IMR-90 (cell line): ENCODE data around the gene SERPINF2. TPM values are rescaled to one million over a fixed set of nuclear protein-coding genes. Genes with fewer than 3 reads are reported as not detected.

Experiments used
- ATAC-seq: fragments of 200-7000 bp; cut with Tn5 transposase; 2 replicates; pipeline ENCODE4 v1.9.1; 2020; ENCODE audit warnings: low read depth, mild to moderate bottlenecking, moderate library complexity
- BruUV-seq: library from RNA; stranded (reverse); fragments of 400-500 nt; replicated peaks from 2 replicates; lab custom pipeline; 2021; lab: Mats Ljungman, UMichigan
- CTCF ChIA-PET: fragments of 300-600 bp; formaldehyde crosslinking; extraction: SDS; loops from one replicate; lab custom pipeline; 2021; ENCODE audit warnings: antibody characterized with exemption; lab: Yijun Ruan, JAX
- POLR2A ChIA-PET: fragments of 300-600 bp; sonication (Branson Sonifier 250); formaldehyde crosslinking; loops from one replicate; lab custom pipeline; 2022; ENCODE audit warnings: antibody characterized with exemption; ENCODE audit not compliant: unreplicated experiment; lab: Charles Lee
- DNase-seq: peaks from one replicate; pipeline ENCODE4 v3.0.0; 2013
- H2AFZ ChIP-seq: replicated peaks from 2 replicates; pipeline ENCODE3; 2013; ENCODE audit warnings: low read length, mild to moderate bottlenecking; ENCODE audit not compliant: poor library complexity
- H2AK5ac ChIP-seq: 2 replicates; pipeline ENCODE4 v1.6.1; 2013; ENCODE audit warnings: low read depth, low read length, inconsistent platforms
- H2AK9ac ChIP-seq: replicated peaks from 2 replicates; pipeline ENCODE3; 2013; ENCODE audit warnings: mild to moderate bottlenecking, low read depth, low read length, moderate library complexity; ENCODE audit not compliant: poor library complexity
- H2BK120ac ChIP-seq: 2 replicates; pipeline ENCODE4 v1.6.1; 2013; ENCODE audit warnings: low read depth, low read length, inconsistent platforms
- H2BK15ac ChIP-seq: 3 replicates; pipeline ENCODE4 v1.6.1; 2013; ENCODE audit warnings: low read depth, low read length, inconsistent platforms
- H2BK20ac ChIP-seq: 2 replicates; pipeline ENCODE4 v1.6.1; 2013; ENCODE audit warnings: low read depth, mild to moderate bottlenecking, inconsistent platforms, low read length, moderate library complexity
- H2BK5ac ChIP-seq: 2 replicates; pipeline ENCODE4 v1.6.1; 2013; ENCODE audit warnings: mild to moderate bottlenecking, low read depth, low read length, inconsistent platforms; ENCODE audit not compliant: poor library complexity, severe bottlenecking
- H3K14ac ChIP-seq: replicated peaks from 2 replicates; pipeline ENCODE4 v1.6.1; 2013; ENCODE audit warnings: low read depth, low read length, inconsistent platforms
- H3K18ac ChIP-seq: 2 replicates; pipeline ENCODE4 v1.6.1; 2013; ENCODE audit warnings: low read depth, low read length, control low read depth
- H3K23ac ChIP-seq: 2 replicates; pipeline ENCODE4 v1.6.1; 2013; ENCODE audit warnings: low read depth, low read length, inconsistent platforms
- H3K27ac ChIP-seq: 2 replicates; pipeline ENCODE4 v1.5.1; 2013; ENCODE audit warnings: mild to moderate bottlenecking, control low read depth, low read length; ENCODE audit not compliant: insufficient read depth
- H3K27me3 ChIP-seq: 2 replicates; pipeline ENCODE4 v1.6.1; 2013; ENCODE audit warnings: low read length; ENCODE audit not compliant: control insufficient read depth, insufficient read depth
- H3K36me3 ChIP-seq: 2 replicates; pipeline ENCODE4 v1.6.1; 2013; ENCODE audit warnings: low read length, mixed read lengths; ENCODE audit not compliant: control insufficient read depth, insufficient read depth
- H3K4ac ChIP-seq: 2 replicates; pipeline ENCODE4 v1.6.1; 2013; ENCODE audit warnings: low read depth, low read length, inconsistent platforms
- H3K4me1 ChIP-seq: 2 replicates; pipeline ENCODE4 v1.6.1; 2013; ENCODE audit warnings: low read length, mixed read lengths; ENCODE audit not compliant: control insufficient read depth, insufficient read depth
- H3K4me2 ChIP-seq: 2 replicates; pipeline ENCODE4 v1.6.1; 2013; ENCODE audit warnings: low read depth, mild to moderate bottlenecking, control low read depth, low read length, moderate library complexity
- H3K4me3 ChIP-seq: 2 replicates; pipeline ENCODE4 v1.5.1; 2013; ENCODE audit warnings: low read depth, mild to moderate bottlenecking, control low read depth, low read length, moderate library complexity; ENCODE audit not compliant: insufficient read depth
- H3K56ac ChIP-seq: 2 replicates; pipeline ENCODE4 v1.6.1; 2013; ENCODE audit warnings: low read length, inconsistent platforms; ENCODE audit not compliant: insufficient read depth; ENCODE audit errors: extremely low read depth
- H3K79me1 ChIP-seq, 2 experiments: 2 replicates each; pipeline ENCODE4 v1.6.1; 2013; ENCODE audit warnings: low read length in 2 of 2, inconsistent platforms in 1 of 2, low read depth in 1 of 2
- H3K9ac ChIP-seq: 2 replicates; pipeline ENCODE4 v1.6.1; 2013; ENCODE audit warnings: low read depth, low read length, control low read depth
- H3K9me1 ChIP-seq: 2 replicates; pipeline ENCODE4 v1.6.1; 2013; ENCODE audit warnings: low read length, inconsistent platforms; ENCODE audit not compliant: insufficient read depth
- H3K9me3 ChIP-seq: 2 replicates; pipeline ENCODE4 v1.6.1; 2013; ENCODE audit warnings: low read length; ENCODE audit not compliant: control insufficient read depth, insufficient read depth
- H4K20me1 ChIP-seq: 2 replicates; pipeline ENCODE4 v1.6.1; 2013; ENCODE audit warnings: low read length, inconsistent platforms; ENCODE audit not compliant: insufficient read depth
- H4K5ac ChIP-seq: 2 replicates; pipeline ENCODE4 v1.6.1; 2013; ENCODE audit warnings: mild to moderate bottlenecking, low read depth, low read length, control low read depth
- H4K8ac ChIP-seq, 2 experiments: 2 replicates each; pipeline ENCODE4 v1.6.1; 2013; ENCODE audit warnings: low read depth in 2 of 2, low read length in 2 of 2, control low read depth in 1 of 2, inconsistent platforms in 1 of 2
- H4K91ac ChIP-seq: 2 replicates; pipeline ENCODE4 v1.6.1; 2013; ENCODE audit warnings: low read depth, low read length, inconsistent platforms; ENCODE audit not compliant: insufficient read depth
- CHD1 ChIP-seq: IDR thresholded peaks from 2 replicates; pipeline ENCODE4 v1.6.1; 2012; ENCODE audit warnings: low read depth, low read length, improper control_type of control experiment
- MAZ ChIP-seq: IDR thresholded peaks from 2 replicates; pipeline ENCODE4 v1.6.1; 2012; ENCODE audit warnings: low read depth, mild to moderate bottlenecking, low read length, improper control_type of control experiment, moderate library complexity, borderline replicate concordance
- NFE2L2 ChIP-seq: fragments of 150-350 bp; IDR thresholded peaks from 2 replicates; pipeline ENCODE4 v1.6.1; 2016; ENCODE audit warnings: low read depth, mild to moderate bottlenecking, low read length
- POLR2A ChIP-seq: IDR thresholded peaks from 2 replicates; pipeline ENCODE4 v1.6.1; 2012; ENCODE audit warnings: mild to moderate bottlenecking, low read depth, low read length
- RCOR1 ChIP-seq: IDR thresholded peaks from 2 replicates; pipeline ENCODE4 v1.6.1; 2012; ENCODE audit warnings: mild to moderate bottlenecking, low read length, improper control_type of control experiment; ENCODE audit not compliant: insufficient replicate concordance
- RFX5 ChIP-seq: IDR thresholded peaks from 2 replicates; pipeline ENCODE4 v1.8.0; 2012; ENCODE audit warnings: low read depth, mild to moderate bottlenecking, low read length, moderate library complexity
- SMC3 ChIP-seq: fragments of 150-350 bp; IDR thresholded peaks from 2 replicates; pipeline ENCODE4 v1.6.1; 2016; ENCODE audit warnings: low read depth, mild to moderate bottlenecking, antibody characterized with exemption, low read length, moderate library complexity
- WGBS, 2 experiments: methylation state at CpG; one replicate each; pipeline versions ENCODE4 v1.1.5 to v1.1.7; 2013; ENCODE audit warnings: missing lambda C conversion rate in 2 of 2; ENCODE audit not compliant: insufficient read length in 1 of 2; ENCODE audit errors: extremely low coverage in 2 of 2; 5-methylcytosine and 5-hydroxymethylcytosine counted together
- dilution Hi-C: fragments of 300-500 bp; cut with HindIII; formaldehyde crosslinking; loops from one replicate; pipeline ENCODE4 v1.14.3; 2018; ENCODE audit warnings: low sequenced_read_pairs; ENCODE audit not compliant: unreplicated experiment
- in situ Hi-C: fragments of 300-500 bp; cut with MboI; formaldehyde crosslinking; loops from 3 replicates; pipeline ENCODE4 v1.14.3; 2019; ENCODE audit warnings: low sequenced_read_pairs, inconsistent platforms, mixed read lengths
- intact Hi-C: fragments of 100-400 bp; cut with micrococcal nuclease; formaldehyde crosslinking; loops from 2 replicates; pipeline ENCODE4 v1.10.0; 2022
- polyA plus RNA-seq, 3 experiments: library from polyadenylated mRNA; depleted of rRNA; stranded (reverse); fragments of >200 nt; gene quantifications; 2 replicates each; pipeline ENCODE4 v1.2.3, GENCODE V29; 2012; ENCODE audit warnings: low replicate concordance in 1 of 3
- total RNA-seq: library from RNA; depleted of rRNA; stranded (reverse); fragments of >200 nt; gene quantifications from 2 replicates; pipeline ENCODE4 v1.2.3, GENCODE V29; 2012
- TF ChIP-seq, protein P1 (sequence below): fragments of 150-350 bp; IDR thresholded peaks from 2 replicates; pipeline ENCODE4 v1.6.1; 2017; ENCODE audit warnings: mild to moderate bottlenecking, antibody characterized with exemption, low read length, low read depth
- TF ChIP-seq, protein P2 (sequence below): conservative IDR thresholded peaks from 2 replicates; pipeline ENCODE4 v1.5.1; 2012; ENCODE audit warnings: mild to moderate bottlenecking, low read depth, low read length, improper control_type of control experiment

SERPINF2 gene
- total and polyA plus RNA-seq, 2 of the 4 experiments (the other 2 are of a cell fraction): not detected

DNA sequence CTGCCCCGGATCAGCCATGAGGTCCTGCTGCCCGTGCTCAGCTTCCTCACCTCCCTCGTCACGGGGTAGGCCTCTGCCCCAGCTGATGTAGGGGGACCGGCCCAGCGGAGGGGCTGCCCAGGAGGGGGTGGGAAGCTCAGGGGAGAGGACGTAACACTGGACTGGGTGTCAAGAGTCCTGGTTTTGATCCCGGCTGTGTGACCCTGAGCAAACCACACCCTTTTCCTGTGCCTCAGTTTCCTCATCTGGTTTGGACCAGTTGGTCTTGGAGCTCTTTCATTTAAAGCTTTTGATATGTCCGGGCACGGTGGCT lies 11.5 kb upstream of the SERPINF2 start:
- Histone ChIP-seq H3K14ac (no peak overlapping the region), H4K91ac (no peak overlapping the region), H2AK9ac (no peak overlapping the region), H3K4me1 (peaks cover under 1% of the 10 kb centered on the region), H3K4ac (no peak overlapping the region), H3K4me2 (no peak overlapping the region), H3K56ac (no peak overlapping the region), H4K8ac (no peak overlapping the region), H4K20me1 (no peaks in the 10 kb centered on the region), H3K18ac (no peak overlapping the region), H3K4me3 (no peak overlapping the region), H2BK15ac (no peak overlapping the region), H4K5ac (no peak overlapping the region), H2BK20ac (no peak overlapping the region), H3K9me3 (no peaks in the 10 kb centered on the region), H2AK5ac (no peak overlapping the region), H2BK120ac (no peak overlapping the region), H3K27me3 (no peaks in the 10 kb centered on the region), H3K79me1 (peaks cover 3 to 15% of the 10 kb centered on the region in 2 experiments), H3K36me3 (peaks cover 32% of the 10 kb centered on the region; the same call in 1 of the 2 replicates), H3K27ac (no peak overlapping the region), H3K9ac (no peak overlapping the region), H2AFZ (no peak overlapping the region), H3K9me1 (no peaks in the 10 kb centered on the region), H3K23ac (no peak overlapping the region), H2BK5ac (no peak overlapping the region)
- no peak; the same call in 1 of the 2 replicates for ATAC-seq
- DNase-seq: no peak
- no CpG with 5 or more reads among the region's 10 CpGs for WGBS, 2 experiments
- ChIA-PET CTCF (no interaction called here), POLR2A (no interaction called here)
- dilution Hi-C loops (no loop called here), in situ Hi-C loops (no loop called here), intact Hi-C loops (no loop called here)
- no TSS peak for BruUV-seq
- TF ChIP-seq, protein P1, sequence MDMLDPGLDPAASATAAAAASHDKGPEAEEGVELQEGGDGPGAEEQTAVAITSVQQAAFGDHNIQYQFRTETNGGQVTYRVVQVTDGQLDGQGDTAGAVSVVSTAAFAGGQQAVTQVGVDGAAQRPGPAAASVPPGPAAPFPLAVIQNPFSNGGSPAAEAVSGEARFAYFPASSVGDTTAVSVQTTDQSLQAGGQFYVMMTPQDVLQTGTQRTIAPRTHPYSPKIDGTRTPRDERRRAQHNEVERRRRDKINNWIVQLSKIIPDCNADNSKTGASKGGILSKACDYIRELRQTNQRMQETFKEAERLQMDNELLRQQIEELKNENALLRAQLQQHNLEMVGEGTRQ: no peak
- TF ChIP-seq RCOR1: no peak
- no peak for TF ChIP-seq CHD1
- TF ChIP-seq NFE2L2: no peak
- no peak for TF ChIP-seq MAZ
- no peak for TF ChIP-seq POLR2A
- TF ChIP-seq, protein P2, sequence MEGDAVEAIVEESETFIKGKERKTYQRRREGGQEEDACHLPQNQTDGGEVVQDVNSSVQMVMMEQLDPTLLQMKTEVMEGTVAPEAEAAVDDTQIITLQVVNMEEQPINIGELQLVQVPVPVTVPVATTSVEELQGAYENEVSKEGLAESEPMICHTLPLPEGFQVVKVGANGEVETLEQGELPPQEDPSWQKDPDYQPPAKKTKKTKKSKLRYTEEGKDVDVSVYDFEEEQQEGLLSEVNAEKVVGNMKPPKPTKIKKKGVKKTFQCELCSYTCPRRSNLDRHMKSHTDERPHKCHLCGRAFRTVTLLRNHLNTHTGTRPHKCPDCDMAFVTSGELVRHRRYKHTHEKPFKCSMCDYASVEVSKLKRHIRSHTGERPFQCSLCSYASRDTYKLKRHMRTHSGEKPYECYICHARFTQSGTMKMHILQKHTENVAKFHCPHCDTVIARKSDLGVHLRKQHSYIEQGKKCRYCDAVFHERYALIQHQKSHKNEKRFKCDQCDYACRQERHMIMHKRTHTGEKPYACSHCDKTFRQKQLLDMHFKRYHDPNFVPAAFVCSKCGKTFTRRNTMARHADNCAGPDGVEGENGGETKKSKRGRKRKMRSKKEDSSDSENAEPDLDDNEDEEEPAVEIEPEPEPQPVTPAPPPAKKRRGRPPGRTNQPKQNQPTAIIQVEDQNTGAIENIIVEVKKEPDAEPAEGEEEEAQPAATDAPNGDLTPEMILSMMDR: no peak
- no peak for TF ChIP-seq RFX5
- no peak for TF ChIP-seq SMC3
